ENCODE measurements around the gene NPTN. TPM values are rescaled to one million over a fixed set of nuclear protein-coding genes. Genes with fewer than 3 reads are reported as not detected.

NPTN gene
- total RNA-seq, 1 experiment from 2014 or later: 90.9 TPM

DNA sequence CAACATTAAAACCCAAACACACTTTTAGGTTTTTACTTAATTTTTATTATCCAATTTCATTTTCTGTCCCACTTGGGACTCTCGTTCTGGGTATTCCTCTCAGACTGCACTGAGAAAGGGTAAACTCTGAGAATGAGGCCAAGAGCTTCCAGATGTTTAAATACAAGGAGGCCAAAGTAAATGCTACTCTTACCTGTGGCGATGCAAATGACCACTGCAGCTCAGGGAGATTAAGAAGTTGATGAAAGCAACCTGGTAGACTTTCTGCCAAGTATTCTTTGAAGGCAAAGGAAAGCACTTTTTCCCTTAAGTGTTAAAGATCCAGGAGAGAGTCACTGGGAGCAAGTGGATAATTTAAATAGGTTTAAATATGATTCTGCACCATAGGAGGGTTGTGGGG is 39.1 kb downstream of the NPTN start:
- H3K9me2 ChIP-seq (ENCODE audit: insufficient read depth): no peaks in the 10 kb centered on the region
- no peak overlapping the region for H3K27ac ChIP-seq (ENCODE audit: low read depth, low read length)
- H3K79me2 ChIP-seq (ENCODE audit: insufficient read depth, low read length): peaks cover 77% of the 10 kb centered on the region
- DNase-seq (ENCODE audit: low read depth, low spot score) (no peak), ATAC-seq (no peak)
- intact Hi-C loops (cut with micrococcal nuclease): no loop called here
- TF ChIP-seq, protein P1, sequence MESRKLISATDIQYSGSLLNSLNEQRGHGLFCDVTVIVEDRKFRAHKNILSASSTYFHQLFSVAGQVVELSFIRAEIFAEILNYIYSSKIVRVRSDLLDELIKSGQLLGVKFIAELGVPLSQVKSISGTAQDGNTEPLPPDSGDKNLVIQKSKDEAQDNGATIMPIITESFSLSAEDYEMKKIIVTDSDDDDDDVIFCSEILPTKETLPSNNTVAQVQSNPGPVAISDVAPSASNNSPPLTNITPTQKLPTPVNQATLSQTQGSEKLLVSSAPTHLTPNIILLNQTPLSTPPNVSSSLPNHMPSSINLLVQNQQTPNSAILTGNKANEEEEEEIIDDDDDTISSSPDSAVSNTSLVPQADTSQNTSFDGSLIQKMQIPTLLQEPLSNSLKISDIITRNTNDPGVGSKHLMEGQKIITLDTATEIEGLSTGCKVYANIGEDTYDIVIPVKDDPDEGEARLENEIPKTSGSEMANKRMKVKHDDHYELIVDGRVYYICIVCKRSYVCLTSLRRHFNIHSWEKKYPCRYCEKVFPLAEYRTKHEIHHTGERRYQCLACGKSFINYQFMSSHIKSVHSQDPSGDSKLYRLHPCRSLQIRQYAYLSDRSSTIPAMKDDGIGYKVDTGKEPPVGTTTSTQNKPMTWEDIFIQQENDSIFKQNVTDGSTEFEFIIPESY (IDR thresholded peaks at IDR 0.05; ENCODE audit: extremely low read depth, insufficient replicate concordance, low read length): no peak
- no peak for TF ChIP-seq ZFX (IDR thresholded peaks at IDR 0.05)
- no peak for TF ChIP-seq CBX3 (IDR thresholded peaks at IDR 0.05; ENCODE audit: low read depth)
- TF ChIP-seq FOSL1 (IDR thresholded peaks at IDR 0.05; ENCODE audit: low read depth): no peak
- TF ChIP-seq SIN3A (IDR thresholded peaks at IDR 0.05; ENCODE audit: low read depth): no peak
- no peak for TF ChIP-seq CTCF (IDR thresholded peaks at IDR 0.05 in 2 of 3, conservative IDR thresholded peaks at IDR 0.05 in 1 of 3; ENCODE audit: borderline replicate concordance in 1 of 3, insufficient read depth in 1 of 3, low read depth in 2 of 3, low read length in 2 of 3)
- TF ChIP-seq SP1 (IDR thresholded peaks at IDR 0.05; ENCODE audit: low read depth): no peak
- no peak for TF ChIP-seq ATF3 (IDR thresholded peaks at IDR 0.05)
- TF ChIP-seq POLR2AphosphoS5 (IDR thresholded peaks at IDR 0.05; ENCODE audit: low read depth, low read length): no peak
- no peak for TF ChIP-seq RAD21 (IDR thresholded peaks at IDR 0.05; ENCODE audit: low read depth)
- TF ChIP-seq YY1 (IDR thresholded peaks at IDR 0.05; ENCODE audit: extremely low read depth, insufficient replicate concordance, low read depth, low read length): no peak
- TF ChIP-seq REST (IDR thresholded peaks at IDR 0.05; ENCODE audit: low read depth): no peak
- TF ChIP-seq TCF7L2 (IDR thresholded peaks at IDR 0.05; ENCODE audit: borderline replicate concordance, extremely low read depth, insufficient read depth, insufficient read length): no peak
- H2AFZ ChIP-seq (ENCODE audit: low read depth, low read length, poor library complexity, severe bottlenecking): no peak overlapping the region
- no peaks in the 10 kb centered on the region for H3K9me3 ChIP-seq (ENCODE audit: control insufficient read depth in 1 of 2, insufficient read depth in 1 of 2, low read depth in 1 of 2, low read length in 2 of 2)
- no peaks in the 10 kb centered on the region for H3K27me3 ChIP-seq (ENCODE audit: insufficient read depth, low read length)
- no TSS peak for BruUV-seq (replicated peaks)
- ChIA-PET CTCF (no interaction called here), RAD21 (ENCODE audit: low non-redundant PET in 1 of 2, low total read pairs in 2 of 2, uncharacterized antibody in 2 of 2, unreplicated experiment in 2 of 2) (no interaction called here), POLR2A (no interaction called here)
- no peak overlapping the region for H3K9ac ChIP-seq (ENCODE audit: low read length)
- peaks cover 4 to 9% of the 10 kb centered on the region in 2 experiments; a peak in 1 of 4 replicates for H3K36me3 ChIP-seq (ENCODE audit: control insufficient read depth in 1 of 2, insufficient read depth in 2 of 2, low read length in 2 of 2)
- H3K4me1 ChIP-seq (ENCODE audit: control insufficient read depth in 1 of 2, insufficient read depth in 2 of 2, low read length in 2 of 2): no peaks in the 10 kb centered on the region
- H3K4me2 ChIP-seq (ENCODE audit: low read length): no peak overlapping the region
- no peak overlapping the region for H3K4me3 ChIP-seq (replicated peaks in 1 of 2; ENCODE audit: low read depth in 1 of 2, low read length in 2 of 2)
- 0 out of 2 replicates have a peak, but pooled peaks cover 6% of the 10 kb centered on the region for H4K20me1 ChIP-seq (ENCODE audit: insufficient read depth)

Measured in HCT116 (cell line).